HG02678 (cell line): ENCODE results near the gene NPR1.
A peak's percentile ranks its signal among the peaks of the same experiment; 100 is the strongest.
"Not testable (repeated sequence)": the region's sequence is repeated elsewhere in the genome, so short reads cannot be mapped to it uniquely, and the experiment has no call there.

ENCODE experiments used
- ATAC-seq: cut with Tn5 transposase; IDR thresholded peaks from one replicate; pipeline ENCODE4 v1.9.1; 2021; ENCODE audit warnings: mild to moderate bottlenecking, moderate library complexity; ENCODE audit not compliant: unreplicated experiment

The NPR1 gene

GRCh38 chr1:153678519-153679336, at the start of gene NPR1:
TSS of gene NPR1 (plus strand) at chr1:153678688. CDS start at chr1:153679109, 421 bp downstream.
- peak; percentile 21 for ATAC-seq

GRCh38 chr1:153629343-153629665, 49.2 kb upstream of the NPR1 start:
- ATAC-seq: no peak

DNA sequence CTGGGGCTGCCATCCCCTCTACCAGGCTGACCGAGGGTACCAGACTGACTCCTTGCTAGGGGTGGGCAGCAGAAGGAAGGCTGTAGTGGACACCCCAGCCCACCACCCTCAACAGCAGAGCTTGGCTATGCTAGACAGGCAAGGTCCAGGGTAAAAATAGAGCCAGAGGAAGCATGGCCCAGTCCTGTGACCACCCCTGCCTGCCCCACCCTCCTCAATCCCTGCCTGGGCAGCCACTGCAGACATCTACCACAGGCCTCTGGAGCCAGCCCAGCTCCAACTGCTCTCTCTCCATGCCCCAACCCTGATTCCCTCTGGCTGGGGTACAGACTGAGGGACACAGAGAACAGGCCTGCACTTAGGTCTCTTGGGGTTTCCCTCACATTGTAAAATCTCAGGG, 48.5 kb upstream of the NPR1 start:
- ATAC-seq: no peak

- ATAC-seq: no peak
Observed at GRCh38 chr1:153630384-153630783, 48.1 kb upstream of the NPR1 start.

DNA sequence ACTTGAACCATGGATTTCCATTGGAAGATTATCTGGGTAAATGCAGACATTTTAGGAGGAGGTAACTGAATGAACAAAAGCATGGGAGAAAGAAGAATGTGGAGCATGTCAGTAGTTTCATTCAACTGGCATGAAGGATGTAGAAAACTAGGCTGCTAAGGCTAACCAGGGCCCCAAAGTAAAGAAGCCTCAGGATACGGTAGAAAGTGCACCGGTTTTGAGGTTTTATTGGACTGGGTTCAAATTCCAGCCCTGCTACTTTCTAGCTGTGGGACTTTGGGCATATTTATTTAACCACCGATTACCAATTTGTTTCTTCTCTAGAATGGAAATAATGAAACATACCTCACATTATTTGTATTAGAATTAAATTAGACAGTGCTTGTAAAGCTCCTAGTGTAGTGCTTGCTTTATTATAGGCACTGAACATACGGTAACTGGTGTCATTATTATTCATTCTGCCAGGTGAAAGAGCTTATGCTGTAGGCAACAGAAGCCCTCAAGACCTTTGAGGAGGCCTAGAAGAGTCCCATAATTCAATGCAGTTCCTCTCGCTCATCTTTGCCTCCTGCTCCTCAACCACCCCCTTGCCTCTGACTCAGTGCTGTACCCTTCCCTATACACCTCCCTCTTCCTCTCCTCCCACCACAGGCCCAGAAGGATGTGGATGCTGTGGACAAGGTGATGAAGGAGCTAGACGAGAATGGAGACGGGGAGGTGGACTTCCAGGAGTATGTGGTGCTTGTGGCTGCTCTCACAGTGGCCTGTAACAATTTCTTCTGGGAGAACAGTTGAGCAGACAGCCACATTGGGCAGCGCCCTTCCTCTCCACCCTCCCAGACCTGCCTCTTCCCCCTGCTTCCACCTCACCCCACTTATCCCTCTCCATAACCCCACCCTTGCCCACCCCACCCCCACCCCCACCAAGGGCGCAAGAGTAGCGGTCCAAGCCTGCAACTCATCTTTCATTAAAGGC, 47.2 kb upstream of the NPR1 start:
- ATAC-seq: no peak

DNA sequence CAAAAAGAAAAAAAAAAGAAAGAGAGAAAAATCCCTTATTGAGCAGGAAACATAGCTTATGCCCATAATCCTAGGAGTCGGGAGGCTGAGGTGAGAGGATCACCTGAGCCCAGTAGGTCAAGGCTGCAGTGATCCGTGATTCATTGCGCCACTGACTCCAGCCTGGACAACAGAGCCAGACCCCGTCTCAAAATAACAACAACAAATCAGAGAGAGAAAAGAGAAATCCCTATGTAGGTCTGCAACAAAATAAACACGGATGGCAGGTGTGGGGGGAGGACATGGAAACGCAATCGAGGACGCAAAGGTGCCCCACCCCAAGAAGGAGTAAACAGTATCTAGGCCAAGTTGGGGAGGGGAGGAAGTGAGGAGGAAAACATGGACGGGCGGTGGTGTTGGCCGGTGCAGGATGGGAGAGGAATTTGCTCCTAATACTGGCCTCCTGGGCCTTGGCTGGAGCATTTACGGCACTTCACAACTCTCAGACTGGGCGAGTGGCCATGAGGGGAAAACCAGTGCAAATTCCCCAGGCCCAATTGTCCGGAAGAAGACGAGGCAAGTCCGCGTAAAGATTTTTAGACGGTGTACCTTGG, 45.2 kb upstream of the NPR1 start:
- peak; percentile 5 for ATAC-seq

DNA sequence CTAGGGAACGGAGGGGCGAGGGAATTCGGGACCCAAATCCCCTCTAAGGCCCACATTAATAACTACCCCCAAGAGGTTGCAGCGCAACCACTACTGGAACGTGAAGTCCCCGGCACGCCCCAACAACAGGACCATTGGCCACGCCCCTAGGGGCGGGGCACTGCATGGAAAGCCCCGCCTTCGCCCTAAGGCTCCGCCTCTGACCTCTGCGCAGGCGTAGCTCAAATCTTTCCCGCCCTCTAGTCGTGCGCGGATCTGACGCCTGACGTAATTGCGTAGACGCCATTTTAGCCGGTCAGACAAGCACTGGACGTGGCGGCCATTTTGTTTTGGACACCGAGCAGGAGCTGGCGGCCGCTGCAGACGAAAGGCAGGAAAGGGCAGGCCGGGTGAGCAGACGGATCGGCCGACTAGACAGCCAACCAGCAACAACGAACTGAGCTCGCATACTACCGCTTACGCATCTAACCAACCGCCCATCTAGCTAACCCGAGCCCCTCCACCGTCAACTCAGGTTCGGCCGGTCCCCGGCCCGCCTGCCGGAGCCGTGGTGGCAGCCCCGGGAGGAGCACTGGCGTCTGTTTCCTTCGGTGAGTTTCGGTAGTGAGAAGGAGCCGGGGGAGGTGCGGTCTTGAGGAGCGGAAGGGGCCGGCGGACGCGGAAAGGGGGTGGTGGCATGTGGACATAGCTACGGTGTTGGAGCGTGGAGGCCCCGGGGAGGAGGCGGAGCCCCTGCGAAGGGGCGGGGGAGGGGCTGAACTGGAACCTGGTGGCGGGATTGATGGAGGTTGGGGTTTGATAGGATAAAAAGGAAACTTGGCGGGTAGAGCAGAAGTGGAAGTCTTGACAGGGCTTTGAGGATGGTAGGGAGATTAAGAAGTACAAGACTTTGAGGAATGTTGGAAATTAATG, 44.5 kb upstream of the NPR1 start, which contains the start of gene CHTOP:
Gene CHTOP, plus strand, starts transcription at position 313 of the 912 bp plus-strand sequence. CDS start 2,523 bp downstream, outside the sequence.
- ATAC-seq: peak; percentile 89

DNA sequence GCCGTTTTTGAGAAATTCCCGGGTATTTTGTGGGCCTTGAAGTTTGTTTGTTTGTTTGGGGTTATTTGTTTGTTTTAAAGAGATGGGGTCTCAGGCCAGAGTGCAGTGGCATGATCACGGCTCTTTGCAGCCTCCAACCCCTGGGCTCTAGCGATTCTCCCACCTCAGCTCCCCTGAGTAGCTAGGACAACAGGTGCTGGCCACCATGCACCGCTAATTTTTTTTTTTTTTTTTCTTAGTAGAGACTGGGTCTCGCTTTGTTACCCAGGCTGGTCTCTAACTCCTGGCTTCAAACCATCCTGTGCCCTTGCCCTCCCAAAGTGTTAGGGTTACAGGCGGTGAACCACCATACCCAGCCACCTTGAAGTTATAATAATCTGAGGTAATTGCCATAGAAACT, 42.6 kb upstream of the NPR1 start:
- ATAC-seq: no peak

DNA sequence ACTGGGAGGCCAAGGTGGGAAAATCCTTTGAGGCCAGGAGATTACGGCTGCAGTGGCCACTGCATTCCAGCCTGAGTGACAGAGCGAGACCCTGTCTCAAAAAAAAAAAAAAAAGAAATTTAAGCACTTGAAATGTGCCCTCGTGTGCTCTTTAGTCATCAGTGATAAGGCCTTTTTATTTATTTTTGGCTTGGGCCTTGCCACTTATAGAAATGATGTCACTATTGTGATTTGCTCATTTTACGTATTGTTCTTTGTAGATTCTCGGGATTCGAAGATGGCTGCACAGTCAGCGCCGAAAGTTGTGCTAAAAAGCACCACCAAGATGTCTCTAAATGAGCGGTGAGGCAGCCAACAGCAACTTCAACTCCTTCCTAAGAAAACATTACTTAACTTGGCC, 42.2 kb upstream of the NPR1 start:
- ATAC-seq: no peak

DNA sequence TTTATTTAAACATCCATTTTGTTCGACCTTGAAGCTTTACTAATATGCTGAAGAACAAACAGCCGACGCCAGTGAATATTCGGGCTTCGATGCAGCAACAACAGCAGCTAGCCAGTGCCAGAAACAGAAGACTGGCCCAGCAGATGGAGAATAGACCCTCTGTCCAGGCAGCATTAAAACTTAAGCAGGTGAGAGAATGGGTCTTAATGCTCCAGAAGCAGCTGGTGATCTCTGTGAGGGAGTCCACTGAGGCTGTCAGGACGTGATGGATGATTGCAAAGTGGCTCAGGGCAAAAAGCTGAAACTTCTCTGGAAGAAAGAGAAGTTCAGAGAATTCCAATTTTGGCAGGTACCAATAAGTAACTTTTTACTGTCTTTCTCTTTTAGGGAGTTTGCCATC, 40.2 kb upstream of the NPR1 start:
- ATAC-seq: no peak

DNA sequence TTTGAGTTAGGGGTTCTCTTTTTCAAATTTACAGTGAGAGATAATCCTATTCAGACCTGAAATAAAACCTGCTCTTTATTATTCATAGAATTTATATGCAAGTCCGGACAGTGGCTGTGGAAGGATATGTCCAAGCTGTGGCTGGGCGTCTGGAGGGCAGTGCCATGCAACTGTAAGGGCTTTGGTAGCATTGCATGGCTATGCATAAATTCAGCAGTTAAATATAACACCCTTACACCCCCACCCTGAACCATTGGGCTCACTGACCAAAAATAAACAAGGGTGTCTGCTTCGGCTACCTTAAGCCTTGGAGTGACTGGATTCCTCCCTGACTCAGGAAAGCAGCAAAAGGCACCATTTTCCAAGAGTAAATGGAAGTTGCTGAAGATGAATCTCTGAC, 39.2 kb upstream of the NPR1 start:
- ATAC-seq: no peak

GRCh38 chr1:153640213-153640612, 38.3 kb upstream of the NPR1 start:
- not testable (repeated sequence) for ATAC-seq

DNA sequence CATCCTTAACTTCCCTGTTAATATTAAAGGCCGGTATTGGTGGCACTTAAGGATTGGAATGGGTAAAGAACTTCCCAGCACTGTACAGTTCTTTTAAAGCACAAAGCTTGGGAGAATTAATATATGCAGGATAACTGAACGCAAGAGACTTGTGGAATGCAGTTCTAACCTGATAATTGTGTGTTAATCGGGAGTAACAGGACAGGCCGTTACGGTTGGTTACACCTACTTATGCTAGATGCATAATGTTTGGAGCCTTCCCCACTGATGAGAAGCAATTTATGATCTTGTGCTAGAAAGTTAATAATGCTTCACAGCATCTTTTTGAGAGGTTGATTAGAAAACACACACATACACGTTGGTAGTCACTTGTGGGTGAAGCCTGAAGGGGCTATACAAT, 37.6 kb upstream of the NPR1 start:
- ATAC-seq: no peak

DNA sequence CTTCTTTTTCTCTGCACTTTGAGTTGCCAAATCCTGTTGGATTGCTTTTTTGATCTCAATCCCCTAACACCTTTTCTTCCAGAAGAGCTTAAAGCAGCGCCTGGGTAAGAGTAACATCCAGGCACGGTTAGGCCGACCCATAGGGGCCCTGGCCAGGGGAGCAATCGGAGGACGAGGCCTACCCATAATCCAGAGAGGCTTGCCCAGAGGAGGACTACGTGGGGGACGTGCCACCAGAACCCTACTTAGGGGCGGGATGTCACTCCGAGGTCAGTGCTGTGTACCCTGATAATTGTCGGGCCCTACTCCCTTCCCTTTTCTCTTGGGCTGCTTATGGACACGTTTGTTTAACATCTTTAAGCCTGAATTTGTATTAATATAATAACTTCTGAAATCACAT, 36.3 kb upstream of the NPR1 start:
- ATAC-seq: no peak

DNA sequence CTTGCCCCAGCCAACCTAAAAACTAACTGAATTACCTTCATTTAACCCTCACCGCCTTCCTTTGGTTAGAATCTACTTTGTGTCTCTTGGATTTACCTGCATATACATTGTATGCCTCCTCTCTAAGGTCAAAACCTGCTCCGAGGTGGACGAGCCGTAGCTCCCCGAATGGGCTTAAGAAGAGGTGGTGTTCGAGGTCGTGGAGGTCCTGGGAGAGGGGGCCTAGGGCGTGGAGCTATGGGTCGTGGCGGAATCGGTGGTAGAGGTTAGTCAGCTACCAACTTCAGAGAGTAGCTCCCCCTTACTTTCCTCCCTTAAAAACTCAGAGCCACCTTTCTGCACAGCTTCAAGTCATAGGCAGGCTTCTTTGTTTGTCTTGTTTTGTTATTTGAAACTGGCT, 35.4 kb upstream of the NPR1 start:
- ATAC-seq: no peak

DNA sequence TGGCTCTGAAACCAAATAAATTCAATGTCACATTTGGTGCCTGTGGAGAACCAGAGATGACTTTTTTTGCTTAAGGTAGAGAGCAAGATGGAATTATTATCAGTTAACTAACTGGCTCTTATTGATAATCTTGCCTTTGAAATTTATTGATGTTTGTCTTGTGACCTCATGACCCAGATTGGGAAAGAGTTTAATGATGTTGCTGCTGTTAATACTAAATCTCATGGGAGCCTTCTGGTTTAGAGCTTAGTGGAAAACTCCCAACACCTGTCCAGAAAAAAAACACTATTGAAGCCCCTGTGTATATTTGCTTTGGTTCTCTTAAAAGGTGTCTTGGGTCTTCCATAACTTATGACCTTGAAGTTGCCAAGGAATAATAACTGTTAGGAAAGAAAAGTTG, 34.7 kb upstream of the NPR1 start:
- no peak for ATAC-seq

DNA sequence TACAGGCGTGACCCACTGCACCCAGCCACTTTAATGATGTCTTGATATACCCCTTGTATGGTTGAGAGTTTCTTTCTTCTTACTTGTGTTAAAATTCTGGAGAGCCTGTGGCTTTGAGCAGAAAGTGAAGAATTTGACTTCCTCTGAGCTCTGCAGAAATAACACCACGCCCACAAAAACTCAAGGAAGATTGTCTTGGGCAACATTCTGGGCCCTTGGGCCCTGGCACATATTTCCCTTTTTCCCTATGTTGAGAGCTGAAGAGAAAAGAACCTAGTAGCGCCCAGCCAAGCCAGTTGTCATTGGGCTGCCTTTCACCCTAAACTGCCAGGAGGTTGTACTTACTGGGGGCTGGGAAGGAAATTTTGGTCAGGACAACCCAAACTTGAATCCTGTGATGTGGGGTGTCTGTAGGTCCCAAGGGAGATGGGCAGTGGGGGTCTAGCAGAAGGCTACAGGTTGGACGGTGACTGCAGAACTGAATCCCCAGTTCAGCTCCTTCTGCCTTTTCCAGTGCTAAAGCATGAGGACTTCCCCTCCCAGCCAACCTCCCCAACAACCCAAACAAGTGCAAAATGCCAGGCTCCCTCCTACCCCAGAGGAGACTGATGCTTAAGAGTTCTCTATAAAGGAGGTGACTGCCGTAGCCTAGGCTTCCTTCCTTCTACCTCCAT, 31.7 kb upstream of the NPR1 start:
- no peak for ATAC-seq

- no peak for ATAC-seq
Observed at GRCh38 chr1:153647346-153647714, 31.2 kb upstream of the NPR1 start.

GRCh38 chr1:153648000-153648643, 30.4 kb upstream of the NPR1 start:
- no peak for ATAC-seq
